HG03457 (cell line): ENCODE data around the gene TMCO4.

Experiments used
- ATAC-seq: cut with Tn5 transposase; IDR thresholded peaks from one replicate; pipeline ENCODE4 v1.9.1; 2021; ENCODE audit warnings: moderate number of reproducible peaks; ENCODE audit not compliant: unreplicated experiment

Gene TMCO4

GRCh38 chr1:19689085-19689757, 110.5 kb downstream of the TMCO4 start:
- no peak for ATAC-seq

- ATAC-seq = no peak
Observed at GRCh38 chr1:19688041-19688842, 111.5 kb downstream of the TMCO4 start.

GRCh38 chr1:19687414-19687813, 112.3 kb downstream of the TMCO4 start:
- ATAC-seq = no peak

GRCh38 chr1:19685994-19686393, 113.7 kb downstream of the TMCO4 start:
- ATAC-seq = no peak

GRCh38 chr1:19684677-19685076, 115.0 kb downstream of the TMCO4 start:
- no peak for ATAC-seq

- no peak for ATAC-seq
Observed at GRCh38 chr1:19683351-19683750, 116.4 kb downstream of the TMCO4 start.

GRCh38 chr1:19682901-19683300, 116.8 kb downstream of the TMCO4 start:
- no peak for ATAC-seq

GRCh38 chr1:19682257-19682656, 117.5 kb downstream of the TMCO4 start:
- no peak for ATAC-seq

- no peak for ATAC-seq
Observed at GRCh38 chr1:19680644-19681043, 119.1 kb downstream of the TMCO4 start.

GRCh38 chr1:19679691-19680090, 120.0 kb downstream of the TMCO4 start:
- ATAC-seq = no peak

- ATAC-seq = no peak
Observed at GRCh38 chr1:19678931-19679453, 120.7 kb downstream of the TMCO4 start.

GRCh38 chr1:19678493-19678892, 121.2 kb downstream of the TMCO4 start:
- ATAC-seq = no peak

GRCh38 chr1:19676438-19676922, 123.2 kb downstream of the TMCO4 start:
- no peak for ATAC-seq

GRCh38 chr1:19675797-19676196, 123.9 kb downstream of the TMCO4 start:
- no peak for ATAC-seq

GRCh38 chr1:19672237-19672636, 127.5 kb downstream of the TMCO4 start:
- ATAC-seq = no peak

GRCh38 chr1:19670787-19671186, 128.9 kb downstream of the TMCO4 start:
- ATAC-seq = no peak

- ATAC-seq = no peak
Observed at GRCh38 chr1:19668888-19669287, 130.8 kb downstream of the TMCO4 start.

GRCh38 chr1:19665496-19666465, 133.9 kb downstream of the TMCO4 start:
- no peak for ATAC-seq

GRCh38 chr1:19665186-19665495, 134.6 kb downstream of the TMCO4 start:
- no peak for ATAC-seq

GRCh38 chr1:19664453-19665185, 135.1 kb downstream of the TMCO4 start, which contains the start of gene HTR6:
TSS of gene HTR6 (plus strand) at chr1:19664875. CDS start at chr1:19665754, 879 bp downstream.
- ATAC-seq = no peak
